GM23338 (cell line): Measurements from ENCODE around the gene PPP5C. TPM values are rescaled to one million over a fixed set of nuclear protein-coding genes. Genes with fewer than 3 reads are reported as not detected.

Experiments used
- ATAC-seq: fragments of 200-7000 bp; cut with Tn5 transposase; 3 replicates; pipeline ENCODE4 v1.9.1; 2020
- DNase-seq: peaks from one replicate; pipeline ENCODE4 v3.0.0-alpha.2; 2015; ENCODE audit warnings: low spot score
- H2AFZ ChIP-seq: fragments of 200-600 bp; sonication (generic); 2 replicates; pipeline ENCODE4 v1.8.0; 2016; ENCODE audit warnings: antibody characterized with exemption, mild to moderate bottlenecking, moderate library complexity
- H3F3A ChIP-seq: fragments of 200-600 bp; sonication (generic); replicated peaks from 2 replicates; pipeline ENCODE4 v1.8.0; 2017; ENCODE audit warnings: antibody characterized with exemption, mixed run types, low read depth
- H3K27ac ChIP-seq: fragments of 200-600 bp; sonication (generic); 2 replicates; pipeline ENCODE4 v1.6.1; 2016; ENCODE audit warnings: low read depth
- H3K27me3 ChIP-seq: fragments of 200-600 bp; sonication (generic); 2 replicates; pipeline ENCODE4 v1.8.0; 2016; ENCODE audit warnings: mild to moderate bottlenecking, mixed run types, moderate library complexity; ENCODE audit not compliant: insufficient read depth
- H3K36me3 ChIP-seq: fragments of 200-600 bp; sonication (generic); 2 replicates; pipeline ENCODE4 v1.8.0; 2016; ENCODE audit warnings: mild to moderate bottlenecking; ENCODE audit not compliant: insufficient read depth
- H3K4me1 ChIP-seq: fragments of 200-600 bp; sonication (generic); 2 replicates; pipeline ENCODE4 v1.8.0; 2016; ENCODE audit warnings: mild to moderate bottlenecking, moderate library complexity; ENCODE audit not compliant: insufficient read depth
- H3K4me2 ChIP-seq: fragments of 200-600 bp; sonication (generic); 2 replicates; pipeline ENCODE4 v1.7.1; 2017; ENCODE audit warnings: mixed run types
- H3K4me3 ChIP-seq: fragments of 200-600 bp; sonication (generic); 2 replicates; pipeline ENCODE4 v1.6.1; 2016; ENCODE audit warnings: mixed run types
- H3K79me2 ChIP-seq: fragments of 200-600 bp; sonication (generic); replicated peaks from 2 replicates; pipeline ENCODE4 v1.8.0; 2017; ENCODE audit warnings: mild to moderate bottlenecking; ENCODE audit not compliant: insufficient read depth
- H3K9me2 ChIP-seq: fragments of 200-600 bp; sonication (generic); 2 replicates; pipeline ENCODE4 v1.8.0; 2017; ENCODE audit not compliant: insufficient read depth
- H4K20me1 ChIP-seq: fragments of 200-600 bp; sonication (generic); replicated peaks from 2 replicates; pipeline ENCODE4 v1.8.0; 2017; ENCODE audit warnings: mild to moderate bottlenecking; ENCODE audit not compliant: insufficient read depth
- H3K27ac Mint-ChIP-seq: 2 replicates; pipeline ENCODE4 v1.8.0; 2020; ENCODE audit warnings: inconsistent platforms, mild to moderate bottlenecking, moderate library complexity, mixed read lengths
- H3K27me3 Mint-ChIP-seq: 3 replicates; pipeline ENCODE4 v1.8.0; 2022; ENCODE audit warnings: low read depth, mild to moderate bottlenecking, moderate library complexity, mixed read lengths, inconsistent platforms; ENCODE audit not compliant: insufficient read depth, poor library complexity
- H3K36me3 Mint-ChIP-seq: 3 replicates; pipeline ENCODE4 v1.8.0; 2021; ENCODE audit warnings: low read depth, mild to moderate bottlenecking, inconsistent platforms, moderate library complexity, mixed read lengths
- H3K4me1 Mint-ChIP-seq: 3 replicates; pipeline ENCODE4 v1.8.0; 2020; ENCODE audit warnings: mild to moderate bottlenecking, inconsistent platforms, mixed read lengths
- H3K4me3 Mint-ChIP-seq: 3 replicates; pipeline ENCODE4 v1.8.0; 2021; ENCODE audit warnings: moderate library complexity, mild to moderate bottlenecking, inconsistent platforms, mixed read lengths
- H3K9me3 Mint-ChIP-seq: 3 replicates; pipeline ENCODE4 v1.8.0; 2020; ENCODE audit warnings: moderate library complexity, mild to moderate bottlenecking, inconsistent platforms, mixed read lengths
- CREB1 ChIP-seq: fragments of 250-450 bp; sonication (Bioruptor Pico); IDR thresholded peaks from 2 replicates; pipeline ENCODE4 v1.5.0; 2020; ENCODE audit warnings: low read depth, mild to moderate bottlenecking, moderate library complexity
- EZH2 ChIP-seq: fragments of 200-600 bp; sonication (generic); IDR thresholded peaks from one replicate; pipeline ENCODE4 v1.8.0; 2017; ENCODE audit warnings: antibody characterized with exemption, mild to moderate bottlenecking, low read depth; ENCODE audit not compliant: unreplicated experiment
- JUNB ChIP-seq: IDR thresholded peaks from one replicate; pipeline ENCODE4 v1.6.1; 2016; ENCODE audit warnings: antibody characterized with exemption; ENCODE audit not compliant: unreplicated experiment
- NANOG ChIP-seq: IDR thresholded peaks from 2 replicates; pipeline ENCODE4 v1.6.1; 2016; ENCODE audit warnings: antibody characterized with exemption, borderline replicate concordance
- REST ChIP-seq: IDR thresholded peaks from one replicate; pipeline ENCODE4 v1.6.1; 2018; ENCODE audit warnings: antibody characterized with exemption; ENCODE audit not compliant: unreplicated experiment
- STAT1 ChIP-seq: IDR thresholded peaks from one replicate; pipeline ENCODE4 v1.6.1; 2016; ENCODE audit warnings: antibody characterized with exemption; ENCODE audit not compliant: unreplicated experiment
- ZNF114 ChIP-seq: fragments of 250-450 bp; sonication (Bioruptor Pico); IDR thresholded peaks from 2 replicates; pipeline ENCODE4 v1.5.0; 2020; ENCODE audit warnings: mild to moderate bottlenecking, moderate library complexity
- polyA plus RNA-seq: library from polyadenylated mRNA; unstranded; fragments of >200 nt; fragmentation: Nextera tagmentation; extraction: Ambion mirVana; gene quantifications from 2 replicates; pipeline ENCODE4 v1.2.1, GENCODE V29; 2016
- total RNA-seq: library from RNA; depleted of rRNA; stranded (reverse); fragments of >200 nt; shearing (Covaris generic); gene quantifications from 2 replicates; pipeline ENCODE4 v1.2.3, GENCODE V29; 2014
- TF ChIP-seq, protein P1 (sequence below), 2 experiments: fragments of 200-600 bp in 1 of 2; sonication (generic) in 1 of 2; conservative IDR thresholded peaks; 2 replicates each; pipeline versions ENCODE4 v1.5.1 to v1.6.1; 2016 to 2017; ENCODE audit warnings: antibody characterized with exemption in 2 of 2, low read depth in 2 of 2, mild to moderate bottlenecking in 2 of 2, moderate library complexity in 1 of 2
- TF ChIP-seq, protein P2 (sequence below): fragments of 250-450 bp; sonication (Bioruptor Pico); IDR thresholded peaks from 2 replicates; pipeline ENCODE4 v1.5.0; 2020; ENCODE audit warnings: mild to moderate bottlenecking, moderate library complexity

PPP5C gene
- total and polyA plus RNA-seq, 2 experiments from 2014 or later: 51.6 to 123 TPM

GRCh38 chr19:46361915-46362314 lies 15.0 kb downstream of the PPP5C start:
- peaks cover 86% of the 10 kb centered on the region for H3K79me2 ChIP-seq
- H2AFZ ChIP-seq: no peak overlapping the region
- H3K4me1 Mint-ChIP-seq: peaks cover 6% of the 10 kb centered on the region; the same call in 1 of the 3 replicates
- TF ChIP-seq STAT1 (no peak), REST (no peak), EZH2 (no peak), ZNF114 (CRISPR knock-in tag) (no peak), JUNB (no peak), NANOG (no peak), CREB1 (CRISPR knock-in tag) (no peak)
- TF ChIP-seq, protein P1, sequence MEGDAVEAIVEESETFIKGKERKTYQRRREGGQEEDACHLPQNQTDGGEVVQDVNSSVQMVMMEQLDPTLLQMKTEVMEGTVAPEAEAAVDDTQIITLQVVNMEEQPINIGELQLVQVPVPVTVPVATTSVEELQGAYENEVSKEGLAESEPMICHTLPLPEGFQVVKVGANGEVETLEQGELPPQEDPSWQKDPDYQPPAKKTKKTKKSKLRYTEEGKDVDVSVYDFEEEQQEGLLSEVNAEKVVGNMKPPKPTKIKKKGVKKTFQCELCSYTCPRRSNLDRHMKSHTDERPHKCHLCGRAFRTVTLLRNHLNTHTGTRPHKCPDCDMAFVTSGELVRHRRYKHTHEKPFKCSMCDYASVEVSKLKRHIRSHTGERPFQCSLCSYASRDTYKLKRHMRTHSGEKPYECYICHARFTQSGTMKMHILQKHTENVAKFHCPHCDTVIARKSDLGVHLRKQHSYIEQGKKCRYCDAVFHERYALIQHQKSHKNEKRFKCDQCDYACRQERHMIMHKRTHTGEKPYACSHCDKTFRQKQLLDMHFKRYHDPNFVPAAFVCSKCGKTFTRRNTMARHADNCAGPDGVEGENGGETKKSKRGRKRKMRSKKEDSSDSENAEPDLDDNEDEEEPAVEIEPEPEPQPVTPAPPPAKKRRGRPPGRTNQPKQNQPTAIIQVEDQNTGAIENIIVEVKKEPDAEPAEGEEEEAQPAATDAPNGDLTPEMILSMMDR (conservative IDR thresholded peaks at IDR 0.05; ENCODE audit: low read depth in 2 of 2): no peak
- TF ChIP-seq, protein P2, sequence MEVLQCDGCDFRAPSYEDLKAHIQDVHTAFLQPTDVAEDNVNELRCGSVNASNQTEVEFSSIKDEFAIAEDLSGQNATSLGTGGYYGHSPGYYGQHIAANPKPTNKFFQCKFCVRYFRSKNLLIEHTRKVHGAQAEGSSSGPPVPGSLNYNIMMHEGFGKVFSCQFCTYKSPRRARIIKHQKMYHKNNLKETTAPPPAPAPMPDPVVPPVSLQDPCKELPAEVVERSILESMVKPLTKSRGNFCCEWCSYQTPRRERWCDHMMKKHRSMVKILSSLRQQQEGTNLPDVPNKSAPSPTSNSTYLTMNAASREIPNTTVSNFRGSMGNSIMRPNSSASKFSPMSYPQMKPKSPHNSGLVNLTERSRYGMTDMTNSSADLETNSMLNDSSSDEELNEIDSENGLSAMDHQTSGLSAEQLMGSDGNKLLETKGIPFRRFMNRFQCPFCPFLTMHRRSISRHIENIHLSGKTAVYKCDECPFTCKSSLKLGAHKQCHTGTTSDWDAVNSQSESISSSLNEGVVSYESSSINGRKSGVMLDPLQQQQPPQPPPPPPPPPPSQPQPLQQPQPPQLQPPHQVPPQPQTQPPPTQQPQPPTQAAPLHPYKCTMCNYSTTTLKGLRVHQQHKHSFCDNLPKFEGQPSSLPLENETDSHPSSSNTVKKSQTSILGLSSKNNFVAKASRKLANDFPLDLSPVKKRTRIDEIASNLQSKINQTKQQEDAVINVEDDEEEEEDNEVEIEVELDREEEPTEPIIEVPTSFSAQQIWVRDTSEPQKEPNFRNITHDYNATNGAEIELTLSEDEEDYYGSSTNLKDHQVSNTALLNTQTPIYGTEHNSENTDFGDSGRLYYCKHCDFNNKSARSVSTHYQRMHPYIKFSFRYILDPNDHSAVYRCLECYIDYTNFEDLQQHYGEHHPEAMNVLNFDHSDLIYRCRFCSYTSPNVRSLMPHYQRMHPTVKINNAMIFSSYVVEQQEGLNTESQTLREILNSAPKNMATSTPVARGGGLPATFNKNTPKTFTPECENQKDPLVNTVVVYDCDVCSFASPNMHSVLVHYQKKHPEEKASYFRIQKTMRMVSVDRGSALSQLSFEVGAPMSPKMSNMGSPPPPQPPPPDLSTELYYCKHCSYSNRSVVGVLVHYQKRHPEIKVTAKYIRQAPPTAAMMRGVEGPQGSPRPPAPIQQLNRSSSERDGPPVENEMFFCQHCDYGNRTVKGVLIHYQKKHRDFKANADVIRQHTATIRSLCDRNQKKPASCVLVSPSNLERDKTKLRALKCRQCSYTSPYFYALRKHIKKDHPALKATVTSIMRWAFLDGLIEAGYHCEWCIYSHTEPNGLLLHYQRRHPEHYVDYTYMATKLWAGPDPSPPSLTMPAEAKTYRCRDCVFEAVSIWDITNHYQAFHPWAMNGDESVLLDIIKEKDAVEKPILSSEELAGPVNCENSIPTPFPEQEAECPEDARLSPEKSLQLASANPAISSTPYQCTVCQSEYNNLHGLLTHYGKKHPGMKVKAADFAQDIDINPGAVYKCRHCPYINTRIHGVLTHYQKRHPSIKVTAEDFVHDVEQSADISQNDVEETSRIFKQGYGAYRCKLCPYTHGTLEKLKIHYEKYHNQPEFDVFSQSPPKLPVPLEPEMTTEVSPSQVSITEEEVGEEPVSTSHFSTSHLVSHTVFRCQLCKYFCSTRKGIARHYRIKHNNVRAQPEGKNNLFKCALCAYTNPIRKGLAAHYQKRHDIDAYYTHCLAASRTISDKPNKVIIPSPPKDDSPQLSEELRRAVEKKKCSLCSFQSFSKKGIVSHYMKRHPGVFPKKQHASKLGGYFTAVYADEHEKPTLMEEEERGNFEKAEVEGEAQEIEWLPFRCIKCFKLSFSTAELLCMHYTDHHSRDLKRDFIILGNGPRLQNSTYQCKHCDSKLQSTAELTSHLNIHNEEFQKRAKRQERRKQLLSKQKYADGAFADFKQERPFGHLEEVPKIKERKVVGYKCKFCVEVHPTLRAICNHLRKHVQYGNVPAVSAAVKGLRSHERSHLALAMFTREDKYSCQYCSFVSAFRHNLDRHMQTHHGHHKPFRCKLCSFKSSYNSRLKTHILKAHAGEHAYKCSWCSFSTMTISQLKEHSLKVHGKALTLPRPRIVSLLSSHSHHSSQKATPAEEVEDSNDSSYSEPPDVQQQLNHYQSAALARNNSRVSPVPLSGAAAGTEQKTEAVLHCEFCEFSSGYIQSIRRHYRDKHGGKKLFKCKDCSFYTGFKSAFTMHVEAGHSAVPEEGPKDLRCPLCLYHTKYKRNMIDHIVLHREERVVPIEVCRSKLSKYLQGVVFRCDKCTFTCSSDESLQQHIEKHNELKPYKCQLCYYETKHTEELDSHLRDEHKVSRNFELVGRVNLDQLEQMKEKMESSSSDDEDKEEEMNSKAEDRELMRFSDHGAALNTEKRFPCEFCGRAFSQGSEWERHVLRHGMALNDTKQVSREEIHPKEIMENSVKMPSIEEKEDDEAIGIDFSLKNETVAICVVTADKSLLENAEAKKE: no peak
- no peak for ATAC-seq
- H3K36me3 Mint-ChIP-seq: peaks cover 49% of the 10 kb centered on the region
- no peak overlapping the region for H3K4me3 ChIP-seq
- H3K9me2 ChIP-seq: no peaks in the 10 kb centered on the region
- no peak overlapping the region for H3K27ac Mint-ChIP-seq
- peaks cover 27% of the 10 kb centered on the region for H3K36me3 ChIP-seq
- H4K20me1 ChIP-seq: peaks cover 26% of the 10 kb centered on the region
- no peak overlapping the region for H3K4me3 Mint-ChIP-seq
- no peaks in the 10 kb centered on the region for H3K9me3 Mint-ChIP-seq
- no peaks in the 10 kb centered on the region; the same call in 1 of the 2 replicates for H3F3A ChIP-seq
- no peaks in the 10 kb centered on the region for H3K27me3 ChIP-seq
- no peaks in the 10 kb centered on the region for H3K4me1 ChIP-seq
- H3K27me3 Mint-ChIP-seq: peaks cover 6% of the 10 kb centered on the region
- no peak overlapping the region for H3K27ac ChIP-seq
- H3K4me2 ChIP-seq: no peak overlapping the region
- DNase-seq: no peak
